Measurements from ENCODE around the gene DGKZ. TPM values are rescaled to one million over a fixed set of nuclear protein-coding genes. Genes with fewer than 3 reads are reported as not detected.

The DGKZ gene
- total and polyA plus RNA-seq, 2 of the 13 experiments (the other 11 are each of a cell fraction or from before 2014, with no cell fraction given): 15.8 to 20.7 TPM

DNA sequence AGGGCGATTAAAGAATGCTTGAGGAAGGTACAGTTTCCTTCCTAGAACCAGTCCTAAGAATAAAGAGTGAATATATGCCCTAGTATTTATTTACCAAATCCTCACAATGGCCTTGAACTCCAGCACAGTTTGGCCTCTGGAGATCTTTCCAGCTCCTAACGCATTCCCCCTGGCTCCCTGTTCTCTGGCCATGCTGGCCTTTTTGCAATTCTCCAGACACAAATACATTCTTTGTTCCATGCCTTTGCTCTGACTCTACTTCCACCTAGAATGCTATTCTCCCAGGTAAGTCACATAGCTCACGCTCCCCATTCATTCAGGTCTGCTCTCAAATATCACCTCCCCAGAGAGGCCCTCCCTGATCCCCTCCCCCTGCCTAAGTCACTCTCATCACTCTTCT lies 3.7 kb upstream of the DGKZ start (continued):
- TF ChIP-seq, protein P1, sequence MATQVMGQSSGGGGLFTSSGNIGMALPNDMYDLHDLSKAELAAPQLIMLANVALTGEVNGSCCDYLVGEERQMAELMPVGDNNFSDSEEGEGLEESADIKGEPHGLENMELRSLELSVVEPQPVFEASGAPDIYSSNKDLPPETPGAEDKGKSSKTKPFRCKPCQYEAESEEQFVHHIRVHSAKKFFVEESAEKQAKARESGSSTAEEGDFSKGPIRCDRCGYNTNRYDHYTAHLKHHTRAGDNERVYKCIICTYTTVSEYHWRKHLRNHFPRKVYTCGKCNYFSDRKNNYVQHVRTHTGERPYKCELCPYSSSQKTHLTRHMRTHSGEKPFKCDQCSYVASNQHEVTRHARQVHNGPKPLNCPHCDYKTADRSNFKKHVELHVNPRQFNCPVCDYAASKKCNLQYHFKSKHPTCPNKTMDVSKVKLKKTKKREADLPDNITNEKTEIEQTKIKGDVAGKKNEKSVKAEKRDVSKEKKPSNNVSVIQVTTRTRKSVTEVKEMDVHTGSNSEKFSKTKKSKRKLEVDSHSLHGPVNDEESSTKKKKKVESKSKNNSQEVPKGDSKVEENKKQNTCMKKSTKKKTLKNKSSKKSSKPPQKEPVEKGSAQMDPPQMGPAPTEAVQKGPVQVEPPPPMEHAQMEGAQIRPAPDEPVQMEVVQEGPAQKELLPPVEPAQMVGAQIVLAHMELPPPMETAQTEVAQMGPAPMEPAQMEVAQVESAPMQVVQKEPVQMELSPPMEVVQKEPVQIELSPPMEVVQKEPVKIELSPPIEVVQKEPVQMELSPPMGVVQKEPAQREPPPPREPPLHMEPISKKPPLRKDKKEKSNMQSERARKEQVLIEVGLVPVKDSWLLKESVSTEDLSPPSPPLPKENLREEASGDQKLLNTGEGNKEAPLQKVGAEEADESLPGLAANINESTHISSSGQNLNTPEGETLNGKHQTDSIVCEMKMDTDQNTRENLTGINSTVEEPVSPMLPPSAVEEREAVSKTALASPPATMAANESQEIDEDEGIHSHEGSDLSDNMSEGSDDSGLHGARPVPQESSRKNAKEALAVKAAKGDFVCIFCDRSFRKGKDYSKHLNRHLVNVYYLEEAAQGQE (IDR thresholded peaks at IDR 0.05; ENCODE audit: borderline replicate concordance in 1 of 2, low read depth in 1 of 2, low read length in 2 of 2): no peak
- TF ChIP-seq NR2F6 (IDR thresholded peaks at IDR 0.05): 0 out of 2 replicates have a peak, but pooled peaks have one; percentile 32
- 0 out of 2 replicates have a peak, but pooled peaks have one; percentile 21 for TF ChIP-seq NR2F6 (CRISPR knock-in tag; IDR thresholded peaks at IDR 0.05)
- 0 out of 2 replicates have a peak, but pooled peaks have one; percentile 54 for TF ChIP-seq ZNF335 (CRISPR knock-in tag; IDR thresholded peaks at IDR 0.05)
- TF ChIP-seq SETDB1 (CRISPR knock-in tag; IDR thresholded peaks at IDR 0.05; ENCODE audit: borderline replicate concordance): no peak
- TF ChIP-seq HNRNPUL1 (IDR thresholded peaks at IDR 0.05; ENCODE audit: low read depth, low read length): no peak
- no peak for TF ChIP-seq HOXA9 (CRISPR knock-in tag; IDR thresholded peaks at IDR 0.05; ENCODE audit: borderline replicate concordance)
- no peak for TF ChIP-seq ZNF652 (CRISPR knock-in tag; IDR thresholded peaks at IDR 0.05; ENCODE audit: borderline replicate concordance, low read depth)
- TF ChIP-seq XBP1 (CRISPR knock-in tag; IDR thresholded peaks at IDR 0.05): no peak
- TF ChIP-seq, protein P2, sequence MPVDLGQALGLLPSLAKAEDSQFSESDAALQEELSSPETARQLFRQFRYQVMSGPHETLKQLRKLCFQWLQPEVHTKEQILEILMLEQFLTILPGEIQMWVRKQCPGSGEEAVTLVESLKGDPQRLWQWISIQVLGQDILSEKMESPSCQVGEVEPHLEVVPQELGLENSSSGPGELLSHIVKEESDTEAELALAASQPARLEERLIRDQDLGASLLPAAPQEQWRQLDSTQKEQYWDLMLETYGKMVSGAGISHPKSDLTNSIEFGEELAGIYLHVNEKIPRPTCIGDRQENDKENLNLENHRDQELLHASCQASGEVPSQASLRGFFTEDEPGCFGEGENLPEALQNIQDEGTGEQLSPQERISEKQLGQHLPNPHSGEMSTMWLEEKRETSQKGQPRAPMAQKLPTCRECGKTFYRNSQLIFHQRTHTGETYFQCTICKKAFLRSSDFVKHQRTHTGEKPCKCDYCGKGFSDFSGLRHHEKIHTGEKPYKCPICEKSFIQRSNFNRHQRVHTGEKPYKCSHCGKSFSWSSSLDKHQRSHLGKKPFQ (CRISPR knock-in tag; IDR thresholded peaks at IDR 0.05; ENCODE audit: insufficient replicate concordance): no peak
- no peak for TF ChIP-seq HES4 (CRISPR knock-in tag; IDR thresholded peaks at IDR 0.05; ENCODE audit: borderline replicate concordance)
- no peak for TF ChIP-seq MBNL3 (CRISPR knock-in tag; conservative IDR thresholded peaks at IDR 0.05)
- TF ChIP-seq FOXK1 (CRISPR knock-in tag; IDR thresholded peaks at IDR 0.05; ENCODE audit: borderline replicate concordance, low read depth): no peak
- TF ChIP-seq KAT7 (CRISPR knock-in tag; IDR thresholded peaks at IDR 0.05; ENCODE audit: borderline replicate concordance): no peak
- no peak for TF ChIP-seq HDAC1 (CRISPR knock-in tag; IDR thresholded peaks at IDR 0.05)
- TF ChIP-seq GTF3A (CRISPR knock-in tag; conservative IDR thresholded peaks at IDR 0.05): no peak
- no peak for TF ChIP-seq EEA1 (CRISPR knock-in tag; IDR thresholded peaks at IDR 0.05; ENCODE audit: borderline replicate concordance)
- TF ChIP-seq, protein P3, sequence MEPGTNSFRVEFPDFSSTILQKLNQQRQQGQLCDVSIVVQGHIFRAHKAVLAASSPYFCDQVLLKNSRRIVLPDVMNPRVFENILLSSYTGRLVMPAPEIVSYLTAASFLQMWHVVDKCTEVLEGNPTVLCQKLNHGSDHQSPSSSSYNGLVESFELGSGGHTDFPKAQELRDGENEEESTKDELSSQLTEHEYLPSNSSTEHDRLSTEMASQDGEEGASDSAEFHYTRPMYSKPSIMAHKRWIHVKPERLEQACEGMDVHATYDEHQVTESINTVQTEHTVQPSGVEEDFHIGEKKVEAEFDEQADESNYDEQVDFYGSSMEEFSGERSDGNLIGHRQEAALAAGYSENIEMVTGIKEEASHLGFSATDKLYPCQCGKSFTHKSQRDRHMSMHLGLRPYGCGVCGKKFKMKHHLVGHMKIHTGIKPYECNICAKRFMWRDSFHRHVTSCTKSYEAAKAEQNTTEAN (CRISPR knock-in tag; conservative IDR thresholded peaks at IDR 0.05): no peak

All from HepG2 (cell line).